Endothelial cell of umbilical vein (primary cell): ENCODE results near the gene METTL14. TPM values are rescaled to one million over a fixed set of nuclear protein-coding genes. Genes with fewer than 3 reads are reported as not detected.

Source experiments
- BruUV-seq: library from RNA; stranded (reverse); fragments of 400-500 nt; replicated peaks from 2 replicates; lab custom pipeline; 2021; lab: Mats Ljungman, UMichigan
- CTCF ChIA-PET: fragments of 300-600, 350-600 bp; sonication (Branson Sonifier 250); formaldehyde crosslinking; loops from one replicate; lab custom pipeline; 2021; ENCODE audit warnings: antibody characterized with exemption, inconsistent platforms; lab: Charles Lee
- POLR2A ChIA-PET: fragments of 300-600, 350-600 bp; sonication (Branson Sonifier 250); formaldehyde crosslinking; loops from one replicate; lab custom pipeline; 2021; ENCODE audit warnings: antibody characterized with exemption, inconsistent platforms; lab: Charles Lee
- DNase-seq: peaks from one replicate; pipeline ENCODE4 v3.0.0-alpha.2; 2011; ENCODE audit warnings: low read depth, low spot score
- FAIRE-seq: peaks from 2 replicates; lab custom pipeline; 2011; peaks lifted over from hg19 to GRCh38; lab: Jason Lieb, UNC
- H2AFZ ChIP-seq: 2 replicates; pipeline ENCODE4 v1.6.0; 2012; ENCODE audit warnings: low read depth, low read length, control low read depth, inconsistent platforms
- H3K27ac ChIP-seq: 2 replicates; pipeline ENCODE4 v1.5.1; 2011; ENCODE audit warnings: low read depth, mild to moderate bottlenecking, control low read depth, low read length, moderate library complexity; ENCODE audit not compliant: insufficient read depth
- H3K27me3 ChIP-seq, 2 experiments: 2 replicates each; pipeline versions ENCODE4 v1.6.0 to v1.6.1; 2011; ENCODE audit warnings: low read length in 2 of 2, mixed read lengths in 1 of 2; ENCODE audit not compliant: control insufficient read depth in 2 of 2, insufficient read depth in 2 of 2
- H3K36me3 ChIP-seq, 2 experiments: 2 replicates in 1 of 2; 3 replicates in 1 of 2; pipeline ENCODE4 v1.5.1; 2011; ENCODE audit warnings: low read length in 2 of 2, mild to moderate bottlenecking in 1 of 2, moderate library complexity in 1 of 2; ENCODE audit not compliant: control insufficient read depth in 2 of 2, insufficient read depth in 2 of 2; ENCODE audit errors: extremely low read depth in 1 of 2
- H3K4me1 ChIP-seq: 3 replicates; pipeline ENCODE4 v1.5.1; 2011; ENCODE audit warnings: mild to moderate bottlenecking, low read length; ENCODE audit not compliant: control insufficient read depth, insufficient read depth; ENCODE audit errors: extremely low read depth
- H3K4me2 ChIP-seq: 2 replicates; pipeline ENCODE4 v1.6.1; 2011; ENCODE audit warnings: low read length, control low read depth, mixed read lengths; ENCODE audit not compliant: insufficient read depth
- H3K4me3 ChIP-seq, 3 experiments: fragments of 200-600 bp in 1 of 3; sonication (generic), shearing (Covaris generic) in 1 of 3; replicated peaks in 1 of 3; 2 replicates each; pipeline ENCODE4 v1.5.1; 2011 to 2016; ENCODE audit warnings: control low read depth in 3 of 3, low read length in 3 of 3, mild to moderate bottlenecking in 2 of 3, inconsistent platforms in 1 of 3, low read depth in 1 of 3, moderate library complexity in 1 of 3; ENCODE audit not compliant: insufficient read depth in 1 of 3
- H3K79me2 ChIP-seq: 2 replicates; pipeline ENCODE4 v1.6.0; 2012; ENCODE audit warnings: low read length, inconsistent platforms; ENCODE audit not compliant: control insufficient read depth, insufficient read depth
- H3K9ac ChIP-seq: replicated peaks from 2 replicates; pipeline ENCODE3; 2011; ENCODE audit warnings: low read length, control low read depth; ENCODE audit not compliant: insufficient read depth; ENCODE audit errors: extremely low read depth
- H3K9me1 ChIP-seq: replicated peaks from 3 replicates; pipeline ENCODE4 v1.6.0; 2011; ENCODE audit warnings: mild to moderate bottlenecking, low read length; ENCODE audit not compliant: control insufficient read depth, insufficient read depth; ENCODE audit errors: extremely low read depth
- H3K9me3 ChIP-seq: replicated peaks from 2 replicates; pipeline ENCODE4 v1.5.1; 2012; ENCODE audit warnings: low read length, inconsistent platforms; ENCODE audit not compliant: control insufficient read depth, insufficient read depth
- H4K20me1 ChIP-seq: replicated peaks from 2 replicates; pipeline ENCODE3; 2011; ENCODE audit warnings: mild to moderate bottlenecking, low read length; ENCODE audit not compliant: control insufficient read depth, insufficient read depth; ENCODE audit errors: extremely low read depth
- EZH2 ChIP-seq: IDR thresholded peaks from 2 replicates; pipeline ENCODE4 v1.6.1; 2012; ENCODE audit warnings: borderline replicate concordance, low read depth, mild to moderate bottlenecking, moderate library complexity, low read length, inconsistent platforms; ENCODE audit not compliant: severe bottlenecking
- FOS ChIP-seq: IDR thresholded peaks from 2 replicates; pipeline ENCODE4 v1.6.1; 2011; ENCODE audit warnings: mild to moderate bottlenecking, low read length, moderate library complexity, borderline replicate concordance; ENCODE audit not compliant: insufficient read depth
- GATA2 ChIP-seq: IDR thresholded peaks from 2 replicates; pipeline ENCODE4 v1.7.0; 2011; ENCODE audit warnings: low read depth, mild to moderate bottlenecking, moderate library complexity, mixed read lengths, low read length; ENCODE audit not compliant: insufficient read length, insufficient read depth
- JUN ChIP-seq: IDR thresholded peaks from 2 replicates; pipeline ENCODE4 v1.6.1; 2011; ENCODE audit warnings: borderline replicate concordance, low read depth; ENCODE audit not compliant: insufficient read length, insufficient read depth
- MYC ChIP-seq: IDR thresholded peaks from one replicate; pipeline ENCODE4 v1.6.1; 2011; ENCODE audit warnings: mild to moderate bottlenecking, low read depth, low read length
- POLR2A ChIP-seq: IDR thresholded peaks from 2 replicates; pipeline ENCODE4 v1.6.1; 2012; ENCODE audit warnings: low read depth, mild to moderate bottlenecking, control low read depth, low read length
- POLR2AphosphoS5 ChIP-seq: IDR thresholded peaks from 2 replicates; pipeline ENCODE4 v1.6.1; 2012; ENCODE audit warnings: low read depth, mild to moderate bottlenecking, control low read depth, low read length, moderate library complexity; ENCODE audit not compliant: insufficient read depth
- dilution Hi-C: fragments of 300-500 bp; cut with MboI; formaldehyde crosslinking; loops from one replicate; pipeline ENCODE4 v1.15.0; 2019; ENCODE audit warnings: low sequenced_read_pairs; ENCODE audit not compliant: extremely low pct_ligation_motif_present
- intact Hi-C: fragments of 100-400 bp; cut with micrococcal nuclease; formaldehyde crosslinking; loops from one replicate; pipeline ENCODE4 v1.10.0; 2022
- polyA plus RNA-seq, 4 experiments: library from polyadenylated mRNA; depleted of rRNA in 3 of 4; stranded (reverse) in 3 of 4; unstranded in 1 of 4; fragments of >200 nt; gene quantifications; 2 replicates each; pipeline versions ENCODE4 v1.2.1 to v1.2.3, GENCODE V29; 2011 to 2012; ENCODE audit warnings: missing spikeins in 1 of 4
- total RNA-seq: library from RNA; stranded (reverse); gene quantifications from 2 replicates; pipeline ENCODE4 v1.2.3, GENCODE V29; 2021
- TF ChIP-seq, protein P1 (sequence below), 2 donors: IDR thresholded peaks; 1 replicate in 1 of 2; 2 replicates in 1 of 2; pipeline ENCODE4 v1.5.1; 2011; ENCODE audit warnings: low read length in 2 of 2, mild to moderate bottlenecking in 2 of 2, moderate library complexity in 2 of 2, control low read depth in 1 of 2, inconsistent platforms in 1 of 2, low read depth in 1 of 2; ENCODE audit not compliant: insufficient read depth in 1 of 2; ENCODE audit errors: extremely low read depth in 1 of 2
- TF ChIP-seq, protein P2 (sequence below): IDR thresholded peaks from 2 replicates; pipeline ENCODE4 v1.6.1; 2011; ENCODE audit not compliant: insufficient read depth, insufficient read length

METTL14 gene
- total and polyA plus RNA-seq, 2 donors (not counting 3 experiments of a cell fraction or from before 2014, with no cell fraction given): 6.5 to 38.6 TPM

DNA sequence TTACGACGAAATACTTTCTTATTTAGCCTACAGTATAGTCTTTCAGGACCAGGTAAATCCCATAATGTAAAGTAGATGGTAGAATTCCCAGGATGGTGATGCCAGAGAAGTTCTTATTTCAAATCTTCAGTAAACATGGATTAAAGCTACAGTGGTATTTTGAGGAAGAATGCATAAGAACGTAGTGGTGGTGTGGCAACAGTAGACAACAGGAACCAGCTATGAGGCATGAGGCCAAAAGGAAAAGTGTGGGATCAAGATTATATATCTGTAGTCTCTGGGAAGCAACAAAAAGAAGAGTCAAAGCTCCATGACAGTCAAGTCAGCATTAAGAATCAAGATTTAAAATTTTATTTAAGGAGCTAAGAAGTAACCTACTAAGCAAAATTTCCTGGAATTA, 60.2 kb downstream of the METTL14 start:
- Histone ChIP-seq H3K4me1 (peaks cover 5% of the 10 kb centered on the region), H3K9me3 (no peaks in the 10 kb centered on the region), H3K4me3 (no peak overlapping the region), H2AFZ (no peak overlapping the region), H4K20me1 (no peaks in the 10 kb centered on the region), H3K4me2 (no peak overlapping the region), H3K9me1 (no peaks in the 10 kb centered on the region), H3K27ac (no peak overlapping the region), H3K79me2 (no peaks in the 10 kb centered on the region), H3K27me3 (no peaks in the 10 kb centered on the region), H3K36me3 (peaks cover 10 to 31% of the 10 kb centered on the region in 2 experiments), H3K9ac (no peak overlapping the region)
- intact Hi-C loops: no loop called here
- ChIA-PET CTCF (interaction anchor here (0.9 to 1.9 kb wide), 8 partner anchors 9 to 224 kb away, joined by 3 to 10 read pairs (median 4); no protein-coding TSS in a partner anchor), POLR2A (no interaction called here)
- dilution Hi-C loops: no loop called here
- DNase-seq: peak; percentile 75
- TF ChIP-seq JUN (no peak), POLR2A (no peak), GATA2 (no peak), FOS (no peak), EZH2 (no peak), MYC (no peak), POLR2AphosphoS5 (no peak)
- TF ChIP-seq, protein P1, sequence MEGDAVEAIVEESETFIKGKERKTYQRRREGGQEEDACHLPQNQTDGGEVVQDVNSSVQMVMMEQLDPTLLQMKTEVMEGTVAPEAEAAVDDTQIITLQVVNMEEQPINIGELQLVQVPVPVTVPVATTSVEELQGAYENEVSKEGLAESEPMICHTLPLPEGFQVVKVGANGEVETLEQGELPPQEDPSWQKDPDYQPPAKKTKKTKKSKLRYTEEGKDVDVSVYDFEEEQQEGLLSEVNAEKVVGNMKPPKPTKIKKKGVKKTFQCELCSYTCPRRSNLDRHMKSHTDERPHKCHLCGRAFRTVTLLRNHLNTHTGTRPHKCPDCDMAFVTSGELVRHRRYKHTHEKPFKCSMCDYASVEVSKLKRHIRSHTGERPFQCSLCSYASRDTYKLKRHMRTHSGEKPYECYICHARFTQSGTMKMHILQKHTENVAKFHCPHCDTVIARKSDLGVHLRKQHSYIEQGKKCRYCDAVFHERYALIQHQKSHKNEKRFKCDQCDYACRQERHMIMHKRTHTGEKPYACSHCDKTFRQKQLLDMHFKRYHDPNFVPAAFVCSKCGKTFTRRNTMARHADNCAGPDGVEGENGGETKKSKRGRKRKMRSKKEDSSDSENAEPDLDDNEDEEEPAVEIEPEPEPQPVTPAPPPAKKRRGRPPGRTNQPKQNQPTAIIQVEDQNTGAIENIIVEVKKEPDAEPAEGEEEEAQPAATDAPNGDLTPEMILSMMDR (IDR thresholded peaks at IDR 0.05; ENCODE audit: extremely low read depth in 1 of 2, insufficient read depth in 1 of 2, low read depth in 1 of 2, low read length in 2 of 2): no peak
- TF ChIP-seq, protein P2, sequence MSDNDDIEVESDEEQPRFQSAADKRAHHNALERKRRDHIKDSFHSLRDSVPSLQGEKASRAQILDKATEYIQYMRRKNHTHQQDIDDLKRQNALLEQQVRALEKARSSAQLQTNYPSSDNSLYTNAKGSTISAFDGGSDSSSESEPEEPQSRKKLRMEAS: no peak
- BruUV-seq: no TSS peak
- no peak for FAIRE-seq
